Astrocyte of the cerebellum (primary cell): Measurements from ENCODE around the gene TNN.
"Not testable (repeated sequence)": the region's sequence is repeated elsewhere in the genome, so short reads cannot be mapped to it uniquely, and the experiment has no call there.

Experiments used
- DNase-seq: peaks from one replicate; pipeline ENCODE4 v3.0.0-alpha.2; 2011; ENCODE audit warnings: low read depth
- H3K4me3 ChIP-seq: 2 replicates; pipeline ENCODE4 v1.5.1; 2011; ENCODE audit warnings: mild to moderate bottlenecking, low read depth, low read length, moderate library complexity
- CTCF ChIP-seq: IDR thresholded peaks from 2 replicates; pipeline ENCODE4 v1.5.1; 2012; ENCODE audit warnings: low read length, low read depth, moderate library complexity, mild to moderate bottlenecking; ENCODE audit errors: missing control alignments
- in situ Hi-C: cut with HindIII; loops from 2 replicates; pipeline ENCODE4 v1.10.0; 2017; ENCODE audit warnings: low sequenced_read_pairs

The TNN gene

GRCh38 chr1:175067362-175068106 lies at the start of gene TNN:
TSS of gene TNN (plus strand) at chr1:175067833. CDS start at chr1:175077419, 9,586 bp downstream.
- DNase-seq: no peak
- in situ Hi-C loops: no loop called here
- no peak within 1 kb of the TSS for H3K4me3 ChIP-seq
- no peak for TF ChIP-seq CTCF

- no peak for TF ChIP-seq CTCF
- DNase-seq: no peak
- H3K4me3 ChIP-seq: no peak overlapping the region
- in situ Hi-C loops: no loop called here
Measured at GRCh38 chr1:175019524-175019923, 48.1 kb upstream of the TNN start.

GRCh38 chr1:175023043-175023921 lies 44.4 kb upstream of the TNN start, which contains the start of gene MRPS14:
TSS of gene MRPS14 (minus strand) at chr1:175023425. CDS start at chr1:175023408, 17 bp downstream.
- TF ChIP-seq CTCF: no peak
- H3K4me3 ChIP-seq: peak within 1 kb of the TSS; percentile 100
- in situ Hi-C loops: no loop called here
- peak; percentile 96 for DNase-seq

- in situ Hi-C loops, DNase-seq: not testable (repeated sequence)
- peak overlapping the region; percentile 100 for H3K4me3 ChIP-seq
Measured at GRCh38 chr1:175023922-175024242, 43.8 kb upstream of the TNN start.

GRCh38 chr1:175024773-175025172 lies 42.9 kb upstream of the TNN start:
- no peak for TF ChIP-seq CTCF
- in situ Hi-C loops: no loop called here
- H3K4me3 ChIP-seq: no peak overlapping the region
- no peak for DNase-seq

- no peak for DNase-seq
- no peak overlapping the region for H3K4me3 ChIP-seq
- no peak for TF ChIP-seq CTCF
- in situ Hi-C loops: no loop called here
Measured at GRCh38 chr1:175033953-175034352, 33.7 kb upstream of the TNN start.

GRCh38 chr1:175034775-175035174 lies 32.9 kb upstream of the TNN start:
- no peak for DNase-seq
- H3K4me3 ChIP-seq: no peak overlapping the region
- in situ Hi-C loops: no loop called here
- no peak for TF ChIP-seq CTCF
